Measurements from ENCODE around the gene IVNS1ABP.

GRCh38 chr1:185358957-185359356 lies 41.9 kb upstream of the IVNS1ABP start:
- no peak for TF ChIP-seq POLR2A (IDR thresholded peaks at IDR 0.05)
- TF ChIP-seq CTCF (IDR thresholded peaks at IDR 0.05) = no peak
